ENCODE measurements around the gene ASPG.

ASPG gene

DNA sequence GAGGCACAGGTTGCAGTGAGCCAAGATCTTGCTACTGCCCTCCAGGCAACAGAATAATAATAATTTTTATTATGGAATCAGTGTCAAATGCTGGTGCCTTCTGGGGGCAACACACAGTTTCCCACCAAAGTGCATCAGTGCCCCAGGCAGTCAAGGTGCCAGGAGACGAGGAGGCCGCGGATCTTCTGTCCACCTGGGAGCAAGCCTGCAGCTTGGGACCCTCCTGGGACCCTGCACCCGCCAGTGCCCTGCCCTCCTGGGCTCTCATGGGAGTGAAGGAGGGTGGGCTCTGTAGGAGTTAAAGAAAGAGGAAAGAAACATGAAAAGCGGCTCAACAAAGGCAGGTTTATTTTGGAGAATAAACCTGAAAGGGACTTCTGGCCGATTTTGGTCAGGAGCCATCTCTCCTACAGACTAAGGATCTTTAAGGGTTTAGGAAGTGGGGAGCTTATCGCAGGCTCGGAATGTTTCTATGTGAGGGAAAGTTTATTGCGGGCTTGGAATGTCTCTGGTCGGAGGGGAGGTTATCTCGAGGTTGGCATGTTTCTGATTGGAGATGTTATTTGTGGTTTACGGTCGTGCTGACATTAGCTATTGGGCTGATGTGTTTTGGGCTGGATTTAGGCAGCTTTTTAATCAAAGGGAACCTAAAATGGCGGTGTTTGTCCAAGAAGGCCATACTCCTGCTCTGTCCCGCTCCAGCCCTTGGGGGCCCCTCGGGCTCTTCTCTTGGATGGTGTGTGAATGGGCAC lies 1.1 kb upstream of the ASPG start:
- no peaks in the 10 kb centered on the region for H3K79me2 ChIP-seq (ENCODE audit: low read length)
- peaks cover 35% of the 10 kb centered on the region for H3K27me3 ChIP-seq (replicated peaks; ENCODE audit: insufficient read depth, low read length)
- no peak overlapping the region for H3K4me2 ChIP-seq (ENCODE audit: low read depth, low read length)
- H3K27ac ChIP-seq (ENCODE audit: low read length): no peak overlapping the region
- no peaks in the 10 kb centered on the region for H3K9me2 ChIP-seq (replicated peaks; ENCODE audit: insufficient read depth, low read length)
- H3K36me3 ChIP-seq (replicated peaks; ENCODE audit: insufficient read depth, low read length): no peaks in the 10 kb centered on the region
- H2AFZ ChIP-seq (ENCODE audit: low read length): no peak overlapping the region
- no peaks in the 10 kb centered on the region for H3F3A ChIP-seq (ENCODE audit: insufficient read depth, low read length)
- no peak overlapping the region for H3K9ac ChIP-seq (ENCODE audit: low read length)
- no peak for DNase-seq
- TF ChIP-seq, protein P1, sequence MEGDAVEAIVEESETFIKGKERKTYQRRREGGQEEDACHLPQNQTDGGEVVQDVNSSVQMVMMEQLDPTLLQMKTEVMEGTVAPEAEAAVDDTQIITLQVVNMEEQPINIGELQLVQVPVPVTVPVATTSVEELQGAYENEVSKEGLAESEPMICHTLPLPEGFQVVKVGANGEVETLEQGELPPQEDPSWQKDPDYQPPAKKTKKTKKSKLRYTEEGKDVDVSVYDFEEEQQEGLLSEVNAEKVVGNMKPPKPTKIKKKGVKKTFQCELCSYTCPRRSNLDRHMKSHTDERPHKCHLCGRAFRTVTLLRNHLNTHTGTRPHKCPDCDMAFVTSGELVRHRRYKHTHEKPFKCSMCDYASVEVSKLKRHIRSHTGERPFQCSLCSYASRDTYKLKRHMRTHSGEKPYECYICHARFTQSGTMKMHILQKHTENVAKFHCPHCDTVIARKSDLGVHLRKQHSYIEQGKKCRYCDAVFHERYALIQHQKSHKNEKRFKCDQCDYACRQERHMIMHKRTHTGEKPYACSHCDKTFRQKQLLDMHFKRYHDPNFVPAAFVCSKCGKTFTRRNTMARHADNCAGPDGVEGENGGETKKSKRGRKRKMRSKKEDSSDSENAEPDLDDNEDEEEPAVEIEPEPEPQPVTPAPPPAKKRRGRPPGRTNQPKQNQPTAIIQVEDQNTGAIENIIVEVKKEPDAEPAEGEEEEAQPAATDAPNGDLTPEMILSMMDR (IDR thresholded peaks at IDR 0.05; ENCODE audit: low read length): no peak
- TF ChIP-seq EZH2 (optimal IDR thresholded peaks at IDR 0.05; ENCODE audit: low read depth, low read length) (no peak), EZH2phosphoT487 (IDR thresholded peaks at IDR 0.05; ENCODE audit: low read length) (no peak)
- H4K20me1 ChIP-seq (ENCODE audit: insufficient read depth, low read length): no peaks in the 10 kb centered on the region
- no peaks in the 10 kb centered on the region for H3K9me3 ChIP-seq (replicated peaks; ENCODE audit: insufficient read depth, low read length)
- H3K4me1 ChIP-seq (ENCODE audit: low read length): no peaks in the 10 kb centered on the region
- no peak overlapping the region for H3K4me3 ChIP-seq (ENCODE audit: low read length)

DNA sequence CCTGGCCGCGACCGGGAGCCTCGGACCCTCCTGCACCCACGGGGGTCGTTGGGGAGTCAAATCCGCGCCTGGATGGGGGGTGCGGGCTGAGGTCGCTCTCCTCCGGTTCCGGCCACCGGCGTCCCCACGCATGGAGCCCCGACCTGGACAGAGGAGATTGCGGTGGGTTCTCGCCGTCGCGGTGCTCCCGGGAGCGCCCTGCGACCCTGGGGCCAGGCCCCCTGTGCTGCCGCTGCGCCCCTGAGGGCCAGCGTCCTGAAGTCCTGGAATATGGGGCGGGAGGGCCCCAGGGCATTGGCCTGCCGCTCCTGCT lies 345 bp downstream of the ASPG start:
- Histone ChIP-seq H3F3A (ENCODE audit: insufficient read depth, low read length) (no peaks in the 10 kb centered on the region), H3K36me3 (replicated peaks; ENCODE audit: insufficient read depth, low read length) (no peaks in the 10 kb centered on the region), H3K4me1 (ENCODE audit: low read length) (no peaks in the 10 kb centered on the region), H3K27me3 (replicated peaks; ENCODE audit: insufficient read depth, low read length) (peaks cover 36% of the 10 kb centered on the region), H3K27ac (ENCODE audit: low read length) (no peak overlapping the region), H4K20me1 (ENCODE audit: insufficient read depth, low read length) (no peaks in the 10 kb centered on the region), H3K79me2 (ENCODE audit: low read length) (no peaks in the 10 kb centered on the region), H3K9ac (ENCODE audit: low read length) (no peak overlapping the region), H3K9me3 (replicated peaks; ENCODE audit: insufficient read depth, low read length) (no peaks in the 10 kb centered on the region), H3K4me3 (ENCODE audit: low read length) (no peak overlapping the region), H3K4me2 (ENCODE audit: low read depth, low read length) (no peak overlapping the region), H2AFZ (ENCODE audit: low read length) (no peak overlapping the region), H3K9me2 (replicated peaks; ENCODE audit: insufficient read depth, low read length) (no peaks in the 10 kb centered on the region)
- no peak for DNase-seq
- TF ChIP-seq EZH2 (optimal IDR thresholded peaks at IDR 0.05; ENCODE audit: low read depth, low read length) (no peak), EZH2phosphoT487 (IDR thresholded peaks at IDR 0.05; ENCODE audit: low read length) (no peak)
- TF ChIP-seq, protein P1 (IDR thresholded peaks at IDR 0.05; ENCODE audit: low read length): no peak

DNA sequence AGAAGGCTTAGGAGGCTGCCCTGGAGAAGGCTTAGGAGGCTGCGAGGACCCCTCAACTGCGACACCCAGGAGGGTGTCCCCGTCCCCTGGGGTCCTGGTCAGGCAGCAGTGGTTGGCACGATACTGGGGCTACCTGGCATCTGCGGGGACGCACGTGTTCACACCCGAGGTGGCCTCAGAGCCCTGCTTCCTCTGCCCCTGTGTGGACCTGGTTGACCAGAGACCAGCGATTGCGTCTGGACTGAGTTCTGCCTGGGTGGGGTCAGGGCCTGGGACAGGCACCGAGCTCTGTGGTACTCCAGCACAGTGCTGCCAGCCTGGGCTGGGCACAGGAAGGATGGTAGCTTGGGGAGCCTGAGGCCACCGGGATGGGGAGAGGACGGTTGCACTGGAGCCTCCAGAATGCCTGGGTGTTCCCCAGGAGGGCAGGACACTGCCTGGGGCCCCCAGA lies 735 bp downstream of the ASPG start:
- H3K4me2 ChIP-seq (ENCODE audit: low read depth, low read length): no peak overlapping the region

More for the DNA sequence above, 735 bp downstream of the ASPG start:
- Histone ChIP-seq H3K4me1 (ENCODE audit: low read length) (no peaks in the 10 kb centered on the region), H3F3A (ENCODE audit: insufficient read depth, low read length) (no peaks in the 10 kb centered on the region), H3K27ac (ENCODE audit: low read length) (no peak overlapping the region), H3K9me3 (replicated peaks; ENCODE audit: insufficient read depth, low read length) (no peaks in the 10 kb centered on the region), H4K20me1 (ENCODE audit: insufficient read depth, low read length) (no peaks in the 10 kb centered on the region), H3K36me3 (replicated peaks; ENCODE audit: insufficient read depth, low read length) (no peaks in the 10 kb centered on the region), H3K4me3 (ENCODE audit: low read length) (no peak overlapping the region), H3K9ac (ENCODE audit: low read length) (no peak overlapping the region), H2AFZ (ENCODE audit: low read length) (no peak overlapping the region), H3K27me3 (replicated peaks; ENCODE audit: insufficient read depth, low read length) (peaks cover 36% of the 10 kb centered on the region), H3K9me2 (replicated peaks; ENCODE audit: insufficient read depth, low read length) (no peaks in the 10 kb centered on the region), H3K79me2 (ENCODE audit: low read length) (no peaks in the 10 kb centered on the region)
- TF ChIP-seq, protein P1 (IDR thresholded peaks at IDR 0.05; ENCODE audit: low read length): no peak
- TF ChIP-seq EZH2 (optimal IDR thresholded peaks at IDR 0.05; ENCODE audit: low read depth, low read length) (no peak), EZH2phosphoT487 (IDR thresholded peaks at IDR 0.05; ENCODE audit: low read length) (no peak)
- DNase-seq: no peak
